ENCODE measurements around the gene HOXC10.
A peak's percentile ranks its signal among the peaks of the same experiment; 100 is the strongest.

The HOXC10 gene

DNA sequence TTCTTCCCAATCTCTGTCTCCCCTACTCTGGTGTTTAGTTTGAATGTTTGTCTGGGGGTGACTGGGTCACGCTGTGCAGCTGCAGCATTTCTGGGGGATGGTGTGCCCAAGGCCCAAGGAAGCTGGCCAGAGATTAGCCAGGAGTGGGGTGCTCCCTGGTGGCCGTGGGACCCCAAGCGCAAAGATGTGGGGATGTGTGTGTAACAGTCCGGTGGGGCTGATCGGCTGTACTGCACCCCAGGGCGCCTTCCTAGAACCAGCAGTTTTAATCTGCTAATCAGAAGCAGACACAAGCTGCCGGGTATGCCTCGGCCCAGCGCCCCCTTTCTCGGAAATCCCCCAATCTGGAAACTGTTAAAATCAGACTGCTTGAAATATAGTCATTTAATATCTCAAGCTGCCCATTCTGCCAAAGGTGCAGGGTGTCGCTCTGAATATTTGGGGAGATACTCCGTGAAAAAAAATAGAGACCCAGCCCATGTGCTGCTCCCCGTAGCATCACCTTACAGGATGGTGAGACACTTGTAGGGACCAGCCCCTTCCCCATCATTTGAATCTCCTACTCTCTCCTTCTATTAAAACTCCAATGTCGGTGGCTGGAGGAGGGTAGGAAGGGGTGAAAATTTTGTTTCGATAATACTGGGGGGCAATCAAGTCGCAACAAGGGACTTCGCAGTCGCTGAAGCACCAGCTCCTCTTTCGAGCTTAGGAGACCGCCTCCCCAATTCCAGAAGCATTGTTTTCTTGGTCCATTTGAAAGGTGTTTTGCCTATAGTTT is 19.3 kb downstream of the HOXC10 start:
- H3K4me3 ChIP-seq (ENCODE audit: low read depth, low read length): no peak overlapping the region
- no peak for DNase-seq (ENCODE audit: low read depth)
- TF ChIP-seq, protein P1, sequence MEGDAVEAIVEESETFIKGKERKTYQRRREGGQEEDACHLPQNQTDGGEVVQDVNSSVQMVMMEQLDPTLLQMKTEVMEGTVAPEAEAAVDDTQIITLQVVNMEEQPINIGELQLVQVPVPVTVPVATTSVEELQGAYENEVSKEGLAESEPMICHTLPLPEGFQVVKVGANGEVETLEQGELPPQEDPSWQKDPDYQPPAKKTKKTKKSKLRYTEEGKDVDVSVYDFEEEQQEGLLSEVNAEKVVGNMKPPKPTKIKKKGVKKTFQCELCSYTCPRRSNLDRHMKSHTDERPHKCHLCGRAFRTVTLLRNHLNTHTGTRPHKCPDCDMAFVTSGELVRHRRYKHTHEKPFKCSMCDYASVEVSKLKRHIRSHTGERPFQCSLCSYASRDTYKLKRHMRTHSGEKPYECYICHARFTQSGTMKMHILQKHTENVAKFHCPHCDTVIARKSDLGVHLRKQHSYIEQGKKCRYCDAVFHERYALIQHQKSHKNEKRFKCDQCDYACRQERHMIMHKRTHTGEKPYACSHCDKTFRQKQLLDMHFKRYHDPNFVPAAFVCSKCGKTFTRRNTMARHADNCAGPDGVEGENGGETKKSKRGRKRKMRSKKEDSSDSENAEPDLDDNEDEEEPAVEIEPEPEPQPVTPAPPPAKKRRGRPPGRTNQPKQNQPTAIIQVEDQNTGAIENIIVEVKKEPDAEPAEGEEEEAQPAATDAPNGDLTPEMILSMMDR (conservative IDR thresholded peaks at IDR 0.05; ENCODE audit: low read depth, low read length): no peak

DNA sequence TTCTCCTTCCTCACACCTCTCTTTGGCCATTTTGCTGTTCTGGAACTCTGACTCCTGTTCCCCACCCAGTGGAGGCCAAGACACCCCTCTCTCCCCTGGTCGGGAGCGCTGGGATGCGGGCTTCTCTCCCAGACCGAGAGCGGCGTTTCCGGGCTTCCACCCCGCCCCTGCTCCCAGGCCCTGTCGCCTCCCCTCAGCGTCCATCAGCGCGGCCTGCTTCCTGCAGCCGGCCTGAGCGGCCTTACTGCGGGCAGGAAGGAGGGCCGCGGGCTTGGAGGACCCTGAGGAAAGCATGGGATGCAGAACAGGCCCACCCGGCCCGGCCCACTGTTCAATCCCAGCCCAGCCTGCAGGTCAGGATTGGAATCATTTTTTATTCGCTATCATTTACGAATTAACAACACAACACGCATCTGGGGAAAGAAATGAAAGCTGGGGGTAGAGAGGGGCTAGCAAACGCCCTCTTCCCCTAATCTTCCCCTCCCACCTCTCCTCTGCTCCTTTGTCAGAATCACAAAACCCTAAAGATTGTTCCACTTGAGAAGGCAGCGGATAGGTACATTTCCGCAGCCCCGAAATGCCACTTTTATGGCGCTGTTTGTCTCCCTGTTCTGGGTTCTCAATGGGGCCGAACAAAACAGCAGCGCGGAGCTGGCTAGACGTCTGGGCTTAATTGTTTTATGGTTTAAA is 20.0 kb downstream of the HOXC10 start:
- TF ChIP-seq, protein P1 (conservative IDR thresholded peaks at IDR 0.05; ENCODE audit: low read depth, low read length): no peak
- H3K4me3 ChIP-seq (ENCODE audit: low read depth, low read length): no peak overlapping the region
- DNase-seq (ENCODE audit: low read depth): no peak

DNA sequence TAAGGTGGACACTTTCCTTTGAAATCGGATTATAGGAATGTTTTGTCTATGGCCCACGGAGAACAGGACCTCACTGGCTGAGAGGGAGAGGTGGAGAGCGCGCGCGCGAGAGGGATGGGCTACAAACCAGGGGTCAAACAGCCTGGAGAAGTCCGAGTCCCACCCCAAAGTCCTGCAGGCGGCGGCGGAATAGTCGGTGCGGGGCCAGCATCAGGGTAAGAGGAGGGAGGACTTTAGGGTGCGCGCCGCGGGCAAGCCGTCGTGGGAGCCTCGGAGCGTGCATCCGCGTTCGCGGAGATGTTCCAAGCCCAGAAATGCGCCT is 20.5 kb downstream of the HOXC10 start:
- TF ChIP-seq, protein P1 (conservative IDR thresholded peaks at IDR 0.05; ENCODE audit: low read depth, low read length): no peak
- H3K4me3 ChIP-seq (ENCODE audit: low read depth, low read length): no peak overlapping the region
- no peak for DNase-seq (ENCODE audit: low read depth)

DNA sequence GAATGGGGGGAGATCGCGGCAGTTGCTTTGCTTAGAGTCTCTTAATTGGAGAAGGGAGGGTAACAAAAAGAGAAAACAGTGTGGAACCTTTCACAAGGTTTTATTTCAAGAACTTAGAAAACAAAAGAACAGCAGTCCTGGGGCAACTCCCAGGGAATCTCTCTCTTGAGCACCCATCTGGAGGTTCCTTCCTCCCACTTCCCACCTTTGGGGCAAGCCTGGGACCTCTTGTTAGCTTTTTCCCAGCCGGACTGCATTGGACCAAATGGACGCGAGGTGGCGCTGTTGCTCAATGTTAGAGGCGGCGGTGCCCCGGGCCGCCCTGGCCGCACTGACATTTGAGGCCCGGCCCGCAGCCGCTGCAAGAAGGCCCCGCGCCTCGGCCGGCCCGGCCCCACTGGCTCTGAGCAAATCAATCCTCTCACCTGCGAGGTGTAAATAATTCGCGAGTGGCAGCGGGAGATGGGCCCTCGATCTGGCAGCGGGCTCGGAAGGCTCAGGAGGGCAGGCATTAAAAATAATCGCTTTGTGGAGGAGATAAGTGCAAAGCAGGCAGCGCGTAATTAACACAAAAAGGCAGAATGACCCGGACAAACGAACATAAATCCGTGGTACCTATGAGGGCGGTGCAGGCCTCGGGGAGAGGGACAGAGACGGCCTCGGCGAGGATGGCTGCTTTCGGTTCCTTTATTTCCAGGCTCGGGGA is 21.1 kb downstream of the HOXC10 start:
- DNase-seq (ENCODE audit: low read depth): peak; percentile 73
- peak overlapping the region; percentile 35 for H3K4me3 ChIP-seq (ENCODE audit: low read depth, low read length)
- TF ChIP-seq, protein P1 (conservative IDR thresholded peaks at IDR 0.05; ENCODE audit: low read depth, low read length): peak; percentile 83

DNA sequence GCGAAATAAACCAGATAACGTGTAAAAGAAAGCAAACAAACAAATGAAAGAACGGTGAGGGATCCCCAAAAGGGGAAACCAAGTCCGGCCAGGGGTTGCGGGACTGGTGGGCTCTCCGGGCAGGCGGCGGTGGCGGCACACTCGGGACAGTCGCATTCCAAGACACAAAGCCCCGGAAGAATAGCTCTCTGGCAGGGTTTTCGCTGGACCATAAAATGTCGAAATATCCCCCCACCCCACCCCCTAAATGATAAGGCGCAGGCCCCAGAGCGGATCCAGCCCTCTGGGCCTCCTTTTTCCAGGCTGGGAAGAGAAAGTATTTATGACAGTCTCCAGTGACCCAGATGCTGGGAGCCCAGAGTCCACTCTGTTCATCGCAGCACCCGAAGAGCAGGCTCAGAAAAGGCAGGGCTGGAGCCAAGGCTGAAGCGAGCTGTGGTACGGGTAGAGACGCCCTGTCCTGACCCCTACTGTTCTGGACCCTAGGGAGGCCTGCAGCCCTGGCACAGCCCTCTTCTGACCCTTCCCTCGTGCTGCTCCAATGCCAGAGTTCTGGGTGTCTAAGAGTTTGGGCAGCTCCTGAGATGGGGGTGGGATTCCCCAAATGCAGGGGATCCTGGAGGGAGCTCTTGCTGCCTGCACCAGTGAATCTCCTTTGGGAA is 21.7 kb downstream of the HOXC10 start:
- H3K4me3 ChIP-seq (ENCODE audit: low read depth, low read length): no peak overlapping the region
- DNase-seq (ENCODE audit: low read depth): no peak
- TF ChIP-seq, protein P1 (conservative IDR thresholded peaks at IDR 0.05; ENCODE audit: low read depth, low read length): no peak

DNA sequence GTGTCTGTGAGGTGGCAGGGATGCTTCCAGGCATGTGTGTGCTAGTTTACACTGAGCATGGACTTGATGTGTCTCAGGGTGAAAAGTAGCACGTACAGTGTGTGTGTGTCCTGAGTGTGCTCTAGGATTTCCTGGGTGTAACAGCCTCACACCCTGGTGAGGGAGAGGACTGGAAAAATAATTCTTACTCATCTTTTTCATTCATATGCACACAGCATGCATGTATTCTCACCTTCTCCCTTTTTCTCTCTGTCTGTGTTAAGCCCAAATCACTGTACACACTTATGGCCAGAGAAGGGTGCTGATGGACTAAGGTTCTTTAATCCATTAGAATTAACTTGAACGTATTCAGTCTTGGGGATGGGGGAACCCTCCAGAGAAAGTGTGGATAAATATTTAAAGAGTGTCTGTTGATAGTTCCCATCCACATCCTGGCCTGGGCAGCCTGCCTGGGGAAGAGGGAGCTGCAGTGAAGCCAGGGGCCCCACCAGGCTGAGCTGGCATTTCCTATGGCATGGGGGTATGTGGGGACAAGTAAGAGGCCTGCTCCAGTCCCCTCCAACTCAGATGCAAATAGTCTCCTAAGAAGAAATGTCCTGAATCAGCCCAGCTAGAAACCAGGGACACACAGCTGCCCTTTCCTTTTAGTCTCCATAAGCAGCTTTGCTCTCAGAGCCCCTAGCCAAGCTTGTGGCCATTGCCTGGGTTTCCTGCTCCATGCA is 22.8 kb downstream of the HOXC10 start:
- TF ChIP-seq, protein P1 (conservative IDR thresholded peaks at IDR 0.05; ENCODE audit: low read depth, low read length): no peak
- no peak for DNase-seq (ENCODE audit: low read depth)
- no peak overlapping the region for H3K4me3 ChIP-seq (ENCODE audit: low read depth, low read length)
